HG03025 (cell line): Measurements from ENCODE around the gene ASPG.

Source experiments
- ATAC-seq: cut with Tn5 transposase; IDR thresholded peaks from one replicate; pipeline ENCODE4 v1.9.1; 2021; ENCODE audit warnings: mild to moderate bottlenecking, moderate library complexity; ENCODE audit not compliant: unreplicated experiment, low FRiP score

The ASPG gene

GRCh38 chr14:104073764-104074163, 11.7 kb upstream of the ASPG start:
- ATAC-seq: no peak

GRCh38 chr14:104075530-104076151, 9.9 kb upstream of the ASPG start:
- ATAC-seq: no peak

- no peak for ATAC-seq
Measured at GRCh38 chr14:104076743-104077142, 8.8 kb upstream of the ASPG start.

- ATAC-seq: no peak
Measured at GRCh38 chr14:104078031-104078455, 7.5 kb upstream of the ASPG start.

- ATAC-seq: no peak
Measured at GRCh38 chr14:104080376-104081260, 4.9 kb upstream of the ASPG start.

- ATAC-seq: no peak
Measured at GRCh38 chr14:104081261-104081835, 4.2 kb upstream of the ASPG start.

- no peak for ATAC-seq
Measured at GRCh38 chr14:104081951-104082464, 3.5 kb upstream of the ASPG start.

GRCh38 chr14:104082807-104083206, 2.7 kb upstream of the ASPG start:
- ATAC-seq: no peak

GRCh38 chr14:104084251-104085002, 1.1 kb upstream of the ASPG start:
- no peak for ATAC-seq

GRCh38 chr14:104085889-104086201, 345 bp downstream of the ASPG start:
- ATAC-seq: no peak

GRCh38 chr14:104086210-104086660, 735 bp downstream of the ASPG start:
- no peak for ATAC-seq

GRCh38 chr14:104086661-104087461, 1.4 kb downstream of the ASPG start:
- no peak for ATAC-seq

- ATAC-seq: no peak
Measured at GRCh38 chr14:104087505-104087904, 2.0 kb downstream of the ASPG start.

GRCh38 chr14:104087981-104088850, 2.7 kb downstream of the ASPG start:
- no peak for ATAC-seq

- no peak for ATAC-seq
Measured at GRCh38 chr14:104090071-104090748, 4.7 kb downstream of the ASPG start.

- no peak for ATAC-seq
Measured at GRCh38 chr14:104091061-104091926, 5.8 kb downstream of the ASPG start.

- no peak for ATAC-seq
Measured at GRCh38 chr14:104091927-104092771, 6.6 kb downstream of the ASPG start.
